Upper lobe of right lung (tissue), 1 donor: ENCODE results near the gene C3orf22. TPM values are rescaled to one million over a fixed set of nuclear protein-coding genes. Genes with fewer than 3 reads are reported as not detected.

Experiments used
- ATAC-seq: fragments of 200-7000 bp; cut with Tn5 transposase; one replicate; pipeline ENCODE4 v1.9.1; 2020; ENCODE audit warnings: mild to moderate bottlenecking, moderate library complexity
- DNase-seq: peaks from one replicate; pipeline ENCODE4 v3.0.0-alpha.2; 2020
- H3K27ac ChIP-seq: fragments of 200-600 bp; one replicate; pipeline ENCODE4 v1.8.0; 2022
- H3K27me3 ChIP-seq: fragments of 200-600 bp; one replicate; pipeline ENCODE4 v1.8.0; 2022; ENCODE audit warnings: mild to moderate bottlenecking
- H3K36me3 ChIP-seq: fragments of 200-600 bp; one replicate; pipeline ENCODE4 v1.8.0; 2022
- H3K4me1 ChIP-seq: fragments of 200-600 bp; one replicate; pipeline ENCODE4 v1.8.0; 2022
- H3K4me3 ChIP-seq: fragments of 200-600 bp; one replicate; pipeline ENCODE4 v1.8.0; 2022; ENCODE audit warnings: mild to moderate bottlenecking
- H3K9me3 ChIP-seq: fragments of 200-600 bp; one replicate; pipeline ENCODE4 v1.8.0; 2022
- CTCF ChIP-seq: fragments of 200-600 bp; IDR thresholded peaks from one replicate; pipeline ENCODE4 v1.8.0; 2022; ENCODE audit warnings: antibody characterized with exemption
- intact Hi-C: fragments of 100-400 bp; cut with DNase I; formaldehyde crosslinking; loops from one replicate; pipeline ENCODE4 v1.11.0; 2022
- total RNA-seq: library from RNA; stranded (reverse); fragmentation: NEBNext Ultra II Directional; extraction: Animal tissue kit (Norgen Biotek cat#: 25700); gene quantifications from one replicate; pipeline ENCODE4 v1.2.1, GENCODE V29; 2021
- donor health status: DM: no; HTN: yes; CAD: no; lungs with severe emphysema.

C3orf22 gene
- total RNA-seq, 1 donor from 2014 or later: not detected

- Histone ChIP-seq H3K4me3 (no peak overlapping the region), H3K9me3 (no peaks in the 10 kb centered on the region), H3K36me3 (no peaks in the 10 kb centered on the region), H3K4me1 (peaks cover 10% of the 10 kb centered on the region), H3K27ac (no peak overlapping the region), H3K27me3 (peaks cover 23% of the 10 kb centered on the region)
- intact Hi-C loops: no loop called here
- peak; percentile 26 for DNase-seq
- no peak for ATAC-seq
- TF ChIP-seq CTCF: no peak
Observed at GRCh38 chr3:126539558-126540250, 19.0 kb downstream of the C3orf22 start.

DNA sequence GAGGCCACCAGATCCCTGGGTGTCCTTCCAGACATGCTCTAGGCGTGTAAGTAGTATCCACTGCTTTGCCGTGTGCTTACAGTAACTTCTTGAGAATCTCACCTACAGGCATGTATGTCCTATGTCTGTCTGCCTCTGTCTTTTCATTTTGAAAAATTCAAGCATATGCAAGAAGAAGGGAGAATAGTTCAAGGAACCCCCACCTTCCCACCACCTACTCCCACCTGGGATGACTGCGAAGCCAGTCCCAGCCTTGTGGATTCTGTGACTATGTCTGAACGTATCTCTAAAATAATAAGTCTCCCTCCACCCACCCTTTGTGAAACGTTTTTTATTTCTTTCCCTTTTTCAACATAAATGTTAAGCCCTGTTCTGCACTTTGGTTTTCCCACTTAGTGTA lies 19.8 kb downstream of the C3orf22 start:
- Histone ChIP-seq H3K27me3 (peaks cover 23% of the 10 kb centered on the region), H3K27ac (no peak overlapping the region), H3K4me1 (peaks cover 10% of the 10 kb centered on the region), H3K36me3 (no peaks in the 10 kb centered on the region), H3K9me3 (no peaks in the 10 kb centered on the region), H3K4me3 (no peak overlapping the region)
- no peak for DNase-seq
- intact Hi-C loops: no loop called here
- ATAC-seq: no peak
- TF ChIP-seq CTCF: no peak

DNA sequence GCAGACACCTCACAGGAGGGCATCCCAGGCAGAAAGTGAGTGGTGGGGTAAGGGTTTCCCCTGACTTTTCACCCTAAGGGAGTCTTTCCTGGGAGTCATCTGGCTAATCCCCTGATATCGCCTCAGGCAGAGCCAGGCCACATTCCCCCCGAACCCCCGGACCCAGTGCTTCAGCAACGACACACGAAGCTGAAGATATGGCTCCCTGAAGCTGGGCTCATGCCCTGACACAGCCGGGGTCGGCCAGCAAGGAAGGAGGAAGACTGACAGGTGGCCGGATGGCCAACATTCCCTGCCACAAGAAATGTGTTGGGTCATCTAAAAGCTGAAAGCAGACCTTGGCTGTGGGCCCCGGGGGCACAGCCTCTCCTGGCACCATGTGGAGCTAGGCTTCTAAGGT lies 20.4 kb downstream of the C3orf22 start:
- peaks cover 23% of the 10 kb centered on the region for H3K27me3 ChIP-seq
- intact Hi-C loops: no loop called here
- DNase-seq (peak; percentile 48), ATAC-seq (no peak)
- no peak overlapping the region for H3K4me3 ChIP-seq
- no peak overlapping the region for H3K27ac ChIP-seq
- no peak for TF ChIP-seq CTCF
- peaks cover 10% of the 10 kb centered on the region for H3K4me1 ChIP-seq
- H3K9me3 ChIP-seq: no peaks in the 10 kb centered on the region
- H3K36me3 ChIP-seq: no peaks in the 10 kb centered on the region

DNA sequence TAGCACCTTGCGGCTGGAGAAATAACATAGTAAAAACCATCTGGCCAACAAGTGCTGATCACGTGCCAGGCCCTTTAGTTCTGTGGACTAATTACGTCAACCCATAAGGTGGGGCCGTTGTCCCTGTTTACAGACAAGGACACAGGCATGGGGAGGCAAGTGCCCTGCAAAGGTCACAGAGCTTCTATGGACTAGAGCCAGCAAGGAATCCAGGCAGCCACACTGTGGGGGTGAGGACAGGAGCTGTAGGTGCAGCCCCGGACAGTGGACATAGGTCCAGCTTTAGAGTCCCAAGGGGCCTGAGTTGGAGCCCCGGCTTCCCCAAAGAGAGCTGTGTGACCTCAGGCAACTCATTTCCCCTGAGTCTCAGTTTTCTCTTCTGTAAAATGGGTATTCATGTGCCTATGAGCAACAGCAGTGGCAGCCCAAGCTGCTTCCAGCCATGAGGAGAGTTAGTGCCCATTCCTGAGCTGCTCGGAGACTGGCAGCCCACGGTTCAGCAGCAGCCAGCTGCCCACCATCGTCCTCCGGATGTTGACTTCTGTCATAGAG lies 20.9 kb downstream of the C3orf22 start:
- H3K4me1 ChIP-seq: peaks cover 10% of the 10 kb centered on the region
- H3K27ac ChIP-seq: no peak overlapping the region
- H3K4me3 ChIP-seq: no peak overlapping the region
- no peaks in the 10 kb centered on the region for H3K9me3 ChIP-seq
- no peak for TF ChIP-seq CTCF
- peaks cover 21% of the 10 kb centered on the region for H3K27me3 ChIP-seq
- no peaks in the 10 kb centered on the region for H3K36me3 ChIP-seq
- ATAC-seq: peak; percentile 42
- intact Hi-C loops: no loop called here
- DNase-seq: peak; percentile 49

GRCh38 chr3:126537116-126537729 lies 21.5 kb downstream of the C3orf22 start:
- intact Hi-C loops: no loop called here
- Histone ChIP-seq H3K27ac (no peak overlapping the region), H3K9me3 (no peaks in the 10 kb centered on the region), H3K36me3 (no peaks in the 10 kb centered on the region), H3K4me3 (no peak overlapping the region), H3K4me1 (peaks cover 10% of the 10 kb centered on the region), H3K27me3 (peaks cover 15% of the 10 kb centered on the region)
- ATAC-seq: no peak
- TF ChIP-seq CTCF: no peak
- DNase-seq: peak; percentile 48
